Fibroblast of skin of back (primary cell): ENCODE results near the gene FAN1. TPM values are rescaled to one million over a fixed set of nuclear protein-coding genes. Genes with fewer than 3 reads are reported as not detected.
"Not testable (repeated sequence)": the region's sequence is repeated elsewhere in the genome, so short reads cannot be mapped to it uniquely, and the experiment has no call there.

Source experiments
- DNase-seq: peaks from one replicate; pipeline ENCODE4 v3.0.0-alpha.2; 2013
- polyA plus RNA-seq, 2 experiments: library from polyadenylated mRNA; unstranded; fragments of 120-200 nt; gene quantifications; one replicate each; pipeline ENCODE4 v1.2.1, GENCODE V29; 2013; ENCODE audit not compliant: insufficient read length in 2 of 2

FAN1 gene
- 10.9 TPM for polyA plus RNA-seq (2013, experiment 1 of 2; ENCODE audit: insufficient read length)
- 12.1 TPM for polyA plus RNA-seq (2013, experiment 2 of 2; ENCODE audit: insufficient read length)

DNA sequence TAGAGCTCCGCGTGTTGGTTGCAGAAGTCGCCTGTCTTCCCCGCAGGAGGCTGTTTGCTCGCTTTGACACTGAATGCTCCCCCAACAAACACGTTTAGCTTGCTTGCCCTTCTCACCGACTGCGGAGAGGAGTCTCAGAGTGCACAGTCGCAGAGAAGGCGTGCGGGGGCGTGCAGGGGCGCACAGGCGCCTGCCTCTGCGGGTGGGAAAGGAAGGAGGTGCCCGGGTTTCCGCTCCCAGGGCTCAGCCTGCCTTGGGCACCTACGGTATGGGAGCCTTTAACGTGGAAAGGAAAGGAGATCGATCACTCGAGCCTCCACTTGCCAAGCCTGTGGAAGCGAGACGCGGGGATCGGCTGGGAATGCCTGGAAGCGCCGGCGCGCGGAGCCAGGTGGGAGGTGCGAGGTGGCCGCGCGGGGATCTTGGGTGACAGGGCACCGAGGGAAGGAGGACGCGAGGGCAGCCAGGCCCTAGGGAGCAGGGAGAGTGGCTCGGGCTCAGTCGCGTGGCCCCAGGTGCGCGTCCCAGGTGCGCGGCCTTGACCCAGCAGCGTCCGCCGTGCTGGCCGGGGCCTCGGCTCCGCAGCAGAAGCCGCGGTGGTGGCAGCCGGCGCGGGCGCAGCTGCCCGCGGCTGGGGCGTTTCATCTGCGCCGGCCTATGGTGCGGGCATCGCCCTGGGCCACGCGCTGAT, at the start of gene FAN1:
TSS of gene FAN1 (plus strand) at position 419 of the 691 bp plus-strand sequence. CDS start 749 bp downstream, outside the sequence.
- peak; percentile 90 for DNase-seq

DNA sequence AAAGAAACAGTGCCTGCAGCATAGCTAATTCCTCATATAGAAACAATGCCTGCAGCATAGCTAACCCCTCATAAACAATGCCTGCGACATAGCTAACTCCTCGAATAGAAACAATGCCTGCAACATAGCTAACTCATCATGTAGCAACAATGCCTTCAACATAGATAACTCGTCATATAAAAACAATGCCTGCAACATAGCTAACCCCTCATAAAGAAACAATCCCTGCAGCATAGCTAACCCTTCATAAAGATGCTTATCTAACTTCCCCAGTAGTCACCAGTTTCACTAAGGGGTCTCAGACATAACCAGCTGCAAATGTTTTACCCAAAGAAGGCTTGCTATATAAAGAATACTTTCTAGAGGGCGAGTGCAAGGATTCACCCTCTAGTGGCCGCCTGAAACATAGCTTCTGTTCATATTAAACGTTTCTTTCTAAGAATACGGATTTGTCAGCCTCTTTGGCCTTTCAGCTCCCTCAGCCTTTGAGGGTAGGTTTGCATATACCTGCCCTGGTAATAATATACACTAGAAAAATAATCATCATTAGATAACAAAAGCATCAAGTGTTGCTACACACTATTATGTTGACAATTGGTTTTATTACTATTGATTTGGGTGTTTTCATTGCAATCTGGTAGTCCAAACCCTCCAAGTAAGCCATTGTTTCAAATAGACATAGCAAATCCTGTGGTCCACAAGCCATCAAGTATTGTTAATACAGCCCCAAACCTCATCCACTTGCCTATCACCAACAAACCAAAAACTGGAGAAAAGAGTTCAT, 44.4 kb upstream of the FAN1 start:
- DNase-seq: peak; percentile 65

GRCh38 chr15:30865257-30865656, 38.5 kb upstream of the FAN1 start:
- DNase-seq: no peak

DNA sequence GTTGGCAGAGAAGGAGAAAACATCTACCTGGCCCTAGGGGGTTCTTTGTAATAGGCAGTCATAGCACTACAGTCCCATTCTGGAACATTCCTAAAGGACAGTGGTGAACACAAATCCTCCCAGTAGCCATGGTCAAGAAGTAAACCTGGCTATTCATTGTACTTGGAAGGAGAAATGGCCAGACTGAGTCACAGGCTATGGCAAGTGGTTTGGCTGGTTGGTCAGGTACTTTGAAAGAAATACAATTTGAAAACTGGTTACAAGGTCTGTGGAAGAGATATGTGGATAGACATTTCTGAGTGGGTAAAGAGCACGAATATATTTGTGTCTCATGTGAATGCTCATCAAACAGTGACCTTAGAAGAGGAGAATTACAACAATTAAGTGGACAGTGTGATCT, 33.0 kb upstream of the FAN1 start:
- DNase-seq: no peak

GRCh38 chr15:30872341-30872748, 31.4 kb upstream of the FAN1 start:
- peak; percentile 14 for DNase-seq

- no peak for DNase-seq
Observed at GRCh38 chr15:30877070-30877469, 26.6 kb upstream of the FAN1 start.

DNA sequence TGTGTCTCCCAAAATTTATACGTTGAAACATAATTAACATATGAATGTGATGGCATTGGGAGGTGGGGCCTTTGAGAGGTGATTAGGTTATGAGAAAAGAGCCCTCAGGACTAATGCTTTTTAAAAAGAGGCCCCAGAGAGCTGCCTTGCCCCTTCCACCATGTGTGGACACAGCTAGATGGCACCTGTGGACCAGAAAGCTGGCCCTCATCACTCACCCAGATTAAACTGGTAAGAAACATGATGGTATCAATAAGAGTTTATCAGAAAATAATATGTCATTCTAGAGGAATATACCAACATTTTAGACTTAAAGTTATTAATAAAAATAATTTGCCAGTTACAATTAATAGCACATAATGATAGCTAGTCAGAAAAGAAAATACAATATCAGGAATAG, 25.2 kb upstream of the FAN1 start:
- DNase-seq: no peak

- no peak for DNase-seq
Observed at GRCh38 chr15:30882849-30883433, 20.8 kb upstream of the FAN1 start.

GRCh38 chr15:30883666-30884065, 20.0 kb upstream of the FAN1 start:
- DNase-seq: not testable (repeated sequence)

- peak; percentile 37 for DNase-seq
Observed at GRCh38 chr15:30885814-30886213, 17.9 kb upstream of the FAN1 start.

DNA sequence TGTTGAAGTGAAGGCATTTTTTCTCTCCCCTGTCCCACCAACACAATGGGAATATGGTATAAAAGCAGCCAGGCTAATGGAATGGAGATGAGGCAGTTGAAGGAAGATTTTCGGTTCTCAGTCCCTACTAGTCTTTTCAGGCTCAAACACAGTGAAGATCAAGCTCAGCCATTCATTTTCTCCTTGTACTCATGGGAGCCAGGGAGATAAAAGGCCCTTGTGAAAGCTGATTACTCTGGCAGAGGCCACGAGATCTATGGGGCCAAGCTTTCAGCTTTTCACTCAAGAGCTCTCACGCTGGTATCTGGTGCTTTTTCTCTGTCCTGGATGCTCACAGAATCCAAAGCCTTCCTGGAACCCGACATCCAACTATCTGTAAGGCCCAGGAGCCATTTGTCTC, 14.5 kb upstream of the FAN1 start:
- no peak for DNase-seq

DNA sequence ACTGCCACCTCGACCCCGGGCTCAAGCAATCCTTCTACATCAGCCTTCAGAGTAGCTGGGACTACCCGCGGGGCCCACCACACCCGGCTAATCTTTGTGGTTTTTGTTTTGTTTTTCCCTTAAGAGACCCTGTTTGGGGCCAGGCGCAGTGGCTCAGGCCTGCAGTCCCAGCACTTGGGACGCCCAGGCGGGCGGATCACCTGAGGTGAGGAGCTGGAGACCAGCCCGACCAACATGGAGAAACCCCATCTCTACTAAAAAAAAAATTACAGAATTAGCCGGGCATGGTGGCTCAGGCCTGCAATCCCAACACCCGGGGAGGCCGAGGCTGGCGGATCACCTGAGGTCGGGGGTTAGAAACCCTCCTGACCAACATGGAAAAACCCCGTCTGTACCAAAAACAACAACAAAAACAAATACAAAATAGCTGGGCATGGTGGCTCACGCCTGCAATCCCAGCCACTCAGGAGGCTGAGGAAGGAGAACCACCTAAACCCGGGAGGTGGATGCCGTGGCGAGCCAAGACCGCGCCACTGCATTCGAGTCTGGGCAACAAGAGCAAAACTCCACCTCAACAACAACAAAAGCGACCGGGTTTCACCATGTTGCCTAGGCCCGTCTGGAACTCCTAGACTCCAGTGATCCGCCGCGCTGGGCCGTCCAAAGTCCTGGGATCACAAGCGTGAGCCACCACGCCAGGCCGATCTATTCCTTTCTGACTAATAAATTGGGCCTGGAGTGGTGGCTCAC, 8.1 kb upstream of the FAN1 start:
- DNase-seq: no peak

- no peak for DNase-seq
Observed at GRCh38 chr15:30896211-30896606, 7.5 kb upstream of the FAN1 start.

- no peak for DNase-seq
Observed at GRCh38 chr15:30901889-30902288, 1.8 kb upstream of the FAN1 start.

DNA sequence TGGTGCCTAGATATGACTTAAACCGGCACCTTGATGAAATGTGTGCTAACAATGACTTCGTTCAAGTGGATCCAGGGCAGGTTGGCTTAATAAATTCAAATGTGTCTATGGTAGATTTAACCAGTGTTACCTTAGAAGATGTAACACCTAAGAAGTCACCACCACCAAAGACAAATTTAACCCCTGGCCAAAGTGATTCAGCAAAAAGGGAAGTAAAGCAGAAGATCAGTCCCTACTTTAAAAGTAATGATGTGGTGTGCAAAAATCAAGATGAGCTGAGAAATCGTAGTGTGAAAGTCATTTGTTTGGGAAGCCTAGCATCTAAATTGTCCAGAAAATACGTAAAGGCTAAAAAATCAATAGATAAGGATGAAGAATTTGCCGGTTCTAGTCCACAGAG, 1.1 kb downstream of the FAN1 start:
- no peak for DNase-seq

DNA sequence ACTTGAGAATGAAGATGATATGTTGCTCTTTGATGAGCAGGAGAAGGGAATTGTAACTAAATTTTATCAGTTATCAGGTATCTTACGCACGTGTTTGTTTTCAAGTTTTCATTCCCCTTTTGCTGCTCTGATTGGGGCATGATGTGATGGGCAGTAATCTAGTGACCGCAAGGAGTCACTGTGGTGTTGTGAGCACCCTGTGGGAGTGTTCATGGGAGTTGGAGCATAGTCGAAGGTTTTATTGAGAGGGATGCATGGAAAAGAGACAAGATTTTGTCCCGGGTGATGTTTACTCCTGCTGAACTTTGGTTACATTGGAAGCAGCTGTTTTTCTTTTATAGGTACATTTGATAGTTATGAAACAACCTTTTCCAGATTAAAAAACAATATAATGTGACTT, 2.1 kb downstream of the FAN1 start:
- no peak for DNase-seq

- no peak for DNase-seq
Observed at GRCh38 chr15:30906366-30906765, 2.7 kb downstream of the FAN1 start.

GRCh38 chr15:30913761-30914160, 10.0 kb downstream of the FAN1 start:
- DNase-seq: no peak

GRCh38 chr15:30917013-30917412, 13.3 kb downstream of the FAN1 start:
- no peak for DNase-seq

DNA sequence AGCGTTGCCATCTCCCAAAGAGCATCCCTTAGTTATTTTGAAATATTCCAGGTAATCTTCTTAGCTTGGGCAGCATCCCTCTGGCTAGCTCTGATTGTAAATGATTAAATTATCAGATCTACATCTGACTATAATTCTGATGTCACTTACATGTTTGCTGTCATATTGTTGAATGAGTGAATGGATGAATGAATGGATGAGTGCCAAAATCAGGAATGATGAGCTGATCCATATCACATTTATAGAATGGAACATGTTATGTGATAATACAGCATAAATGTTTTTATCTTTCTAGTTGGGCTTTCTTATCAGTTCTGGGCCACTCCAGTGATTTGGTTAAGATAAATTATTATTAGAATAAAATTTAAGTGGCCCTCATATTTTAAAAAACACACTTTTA, 14.0 kb downstream of the FAN1 start:
- DNase-seq: no peak

DNA sequence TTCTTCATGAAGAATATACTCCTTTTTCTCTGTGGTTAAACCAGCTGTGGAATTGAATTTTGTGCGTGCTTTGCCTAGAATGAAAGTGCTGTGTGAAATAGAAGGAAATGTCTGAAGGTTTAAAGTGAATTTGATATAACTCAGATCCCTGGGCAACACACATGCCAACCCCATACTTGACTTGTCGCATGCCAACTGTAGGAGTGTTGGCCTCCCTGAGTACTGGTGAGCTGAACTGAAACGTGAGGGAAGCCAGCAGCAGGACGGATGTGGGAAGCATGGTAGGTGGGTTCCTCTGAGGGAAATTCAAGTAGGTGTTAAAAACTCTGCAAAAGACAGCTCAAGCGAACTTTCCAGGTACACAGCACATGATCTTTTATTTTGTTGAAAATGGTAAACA, 14.7 kb downstream of the FAN1 start:
- no peak for DNase-seq

- DNase-seq: no peak
Observed at GRCh38 chr15:30919877-30920550, 16.3 kb downstream of the FAN1 start.
